HG02798 (cell line): Measurements from ENCODE around the gene SPINK6.
A peak's percentile ranks its signal among the peaks of the same experiment; 100 is the strongest.

Experiments
- ATAC-seq: cut with Tn5 transposase; IDR thresholded peaks from one replicate; pipeline ENCODE4 v1.9.1; 2021; ENCODE audit warnings: mild to moderate bottlenecking; ENCODE audit not compliant: unreplicated experiment, poor library complexity

SPINK6 gene

GRCh38 chr5:148202531-148203203 lies at the start of gene SPINK6:
Gene SPINK6, plus strand, starts transcription at chr5:148203042. Its CDS starts 55 bp downstream, at chr5:148203097.
- ATAC-seq, result no peak

- no peak for ATAC-seq
These were observed 46.2 kb upstream of the SPINK6 start for GRCh38 chr5:148156609-148157008.

- ATAC-seq, result no peak
These were observed 40.8 kb upstream of the SPINK6 start for GRCh38 chr5:148162038-148162437.

- ATAC-seq, result no peak
These were observed 39.5 kb upstream of the SPINK6 start for GRCh38 chr5:148163345-148163744.

- no peak for ATAC-seq
These were observed 36.1 kb upstream of the SPINK6 start for GRCh38 chr5:148166550-148167283.

GRCh38 chr5:148168246-148168645 lies 34.6 kb upstream of the SPINK6 start, which contains the start of gene SPINK14:
Gene SPINK14, plus strand, starts transcription at chr5:148168546. Its CDS starts 1,187 bp downstream, at chr5:148169733.
- no peak for ATAC-seq

- no peak for ATAC-seq
These were observed 30.5 kb upstream of the SPINK6 start for GRCh38 chr5:148172377-148172776.

- no peak for ATAC-seq
These were observed 26.4 kb upstream of the SPINK6 start for GRCh38 chr5:148176480-148176879.

GRCh38 chr5:148177207-148177606 lies 25.6 kb upstream of the SPINK6 start:
- no peak for ATAC-seq

GRCh38 chr5:148179234-148179824 lies 23.5 kb upstream of the SPINK6 start:
- peak; percentile 82 for ATAC-seq

- ATAC-seq, result no peak
These were observed 16.4 kb upstream of the SPINK6 start for GRCh38 chr5:148186248-148187003.

GRCh38 chr5:148191010-148191409 lies 11.8 kb upstream of the SPINK6 start:
- no peak for ATAC-seq

- no peak for ATAC-seq
These were observed 9.6 kb upstream of the SPINK6 start for GRCh38 chr5:148193202-148193601.

- no peak for ATAC-seq
These were observed 1.7 kb upstream of the SPINK6 start for GRCh38 chr5:148201151-148201550.

GRCh38 chr5:148205044-148205806 lies 2.4 kb downstream of the SPINK6 start:
- no peak for ATAC-seq

- ATAC-seq, result no peak
These were observed 3.0 kb downstream of the SPINK6 start for GRCh38 chr5:148205865-148206264.

GRCh38 chr5:148206620-148207019 lies 3.8 kb downstream of the SPINK6 start:
- ATAC-seq, result no peak

- no peak for ATAC-seq
These were observed 5.4 kb downstream of the SPINK6 start for GRCh38 chr5:148208226-148208625.

GRCh38 chr5:148209151-148209770 lies 6.4 kb downstream of the SPINK6 start:
- no peak for ATAC-seq
